ENCODE data around the gene TAF10. TPM values are rescaled to one million over a fixed set of nuclear protein-coding genes. Genes with fewer than 3 reads are reported as not detected.

TAF10 gene
- total RNA-seq, 2 experiments from 2014 or later: 154 to 164 TPM

DNA sequence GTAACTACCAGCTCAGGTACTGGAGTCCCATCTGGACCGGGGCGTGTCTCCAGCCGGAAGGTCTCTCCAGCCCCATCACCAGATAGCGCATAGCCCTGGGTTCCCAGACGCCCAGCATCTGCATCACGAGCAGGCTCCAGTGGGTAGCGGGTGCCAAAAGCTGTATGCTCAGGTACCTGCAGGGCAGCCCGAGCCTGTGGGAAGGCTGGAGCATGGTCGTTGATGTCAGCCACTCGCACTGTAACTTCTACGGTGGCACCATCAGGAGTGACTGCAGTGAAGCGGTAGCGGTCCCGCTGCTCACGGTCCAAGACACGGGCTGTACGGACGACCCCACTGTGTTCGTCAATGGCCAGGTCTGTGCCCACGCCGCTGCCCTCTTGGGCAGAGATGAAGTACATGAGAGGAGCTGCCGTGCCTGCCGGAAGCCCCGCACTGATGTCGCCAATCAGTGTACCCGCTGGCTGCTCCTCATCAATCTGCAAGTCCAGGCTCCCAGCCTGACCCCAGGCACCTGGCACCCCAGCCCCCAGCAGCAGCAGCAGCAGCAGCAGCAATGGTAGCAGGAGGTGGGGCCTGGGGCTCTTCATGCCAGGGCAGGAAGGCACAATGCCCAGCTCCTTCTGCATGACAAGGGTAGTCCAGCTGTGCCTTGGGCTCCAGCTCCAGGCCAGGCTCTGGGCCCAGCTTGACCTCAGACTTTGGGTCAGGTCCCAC lies 29.1 kb upstream of the TAF10 start:
- Mint-ChIP-seq H3K4me3 (no peak overlapping the region), H3K27me3 (no peaks in the 10 kb centered on the region), H3K9me3 (no peaks in the 10 kb centered on the region), H3K4me1 (ENCODE audit: low read depth) (no peaks in the 10 kb centered on the region), H3K36me3 (ENCODE audit: low read depth) (peaks cover 7% of the 10 kb centered on the region), H3K27ac (no peak overlapping the region)
- POLR2A ChIA-PET: interaction anchor here (0.6 kb wide), 1 partner anchor 42 kb away, joined by 3 read pairs; the partner anchor contains the start of gene MRPL17
- DNase-seq (no peak), ATAC-seq (ENCODE audit: poor library complexity) (no peak)
- TF ChIP-seq, protein P1, sequence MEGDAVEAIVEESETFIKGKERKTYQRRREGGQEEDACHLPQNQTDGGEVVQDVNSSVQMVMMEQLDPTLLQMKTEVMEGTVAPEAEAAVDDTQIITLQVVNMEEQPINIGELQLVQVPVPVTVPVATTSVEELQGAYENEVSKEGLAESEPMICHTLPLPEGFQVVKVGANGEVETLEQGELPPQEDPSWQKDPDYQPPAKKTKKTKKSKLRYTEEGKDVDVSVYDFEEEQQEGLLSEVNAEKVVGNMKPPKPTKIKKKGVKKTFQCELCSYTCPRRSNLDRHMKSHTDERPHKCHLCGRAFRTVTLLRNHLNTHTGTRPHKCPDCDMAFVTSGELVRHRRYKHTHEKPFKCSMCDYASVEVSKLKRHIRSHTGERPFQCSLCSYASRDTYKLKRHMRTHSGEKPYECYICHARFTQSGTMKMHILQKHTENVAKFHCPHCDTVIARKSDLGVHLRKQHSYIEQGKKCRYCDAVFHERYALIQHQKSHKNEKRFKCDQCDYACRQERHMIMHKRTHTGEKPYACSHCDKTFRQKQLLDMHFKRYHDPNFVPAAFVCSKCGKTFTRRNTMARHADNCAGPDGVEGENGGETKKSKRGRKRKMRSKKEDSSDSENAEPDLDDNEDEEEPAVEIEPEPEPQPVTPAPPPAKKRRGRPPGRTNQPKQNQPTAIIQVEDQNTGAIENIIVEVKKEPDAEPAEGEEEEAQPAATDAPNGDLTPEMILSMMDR (IDR thresholded peaks at IDR 0.05): no peak
- Histone ChIP-seq H3K4me3 (ENCODE audit: low read length) (no peak overlapping the region), H3K4me1 (ENCODE audit: insufficient read depth, low read length) (peaks cover 25% of the 10 kb centered on the region), H3K36me3 (ENCODE audit: insufficient read depth, low read length) (peaks cover 2% of the 10 kb centered on the region), H3K27ac (ENCODE audit: low read depth in 1 of 2, low read length in 2 of 2) (no peak overlapping the region), H3K27me3 (ENCODE audit: control insufficient read depth in 1 of 2, insufficient read depth in 2 of 2, low read length in 2 of 2) (no peaks in the 10 kb centered on the region), H3K9me3 (ENCODE audit: control insufficient read depth in 1 of 2, insufficient read depth in 1 of 2, low read length in 2 of 2) (no peaks in the 10 kb centered on the region)
- intact Hi-C loops (cut with DNase I, micrococcal nuclease): no loop called here
- CTCF ChIA-PET: no interaction called here

DNA sequence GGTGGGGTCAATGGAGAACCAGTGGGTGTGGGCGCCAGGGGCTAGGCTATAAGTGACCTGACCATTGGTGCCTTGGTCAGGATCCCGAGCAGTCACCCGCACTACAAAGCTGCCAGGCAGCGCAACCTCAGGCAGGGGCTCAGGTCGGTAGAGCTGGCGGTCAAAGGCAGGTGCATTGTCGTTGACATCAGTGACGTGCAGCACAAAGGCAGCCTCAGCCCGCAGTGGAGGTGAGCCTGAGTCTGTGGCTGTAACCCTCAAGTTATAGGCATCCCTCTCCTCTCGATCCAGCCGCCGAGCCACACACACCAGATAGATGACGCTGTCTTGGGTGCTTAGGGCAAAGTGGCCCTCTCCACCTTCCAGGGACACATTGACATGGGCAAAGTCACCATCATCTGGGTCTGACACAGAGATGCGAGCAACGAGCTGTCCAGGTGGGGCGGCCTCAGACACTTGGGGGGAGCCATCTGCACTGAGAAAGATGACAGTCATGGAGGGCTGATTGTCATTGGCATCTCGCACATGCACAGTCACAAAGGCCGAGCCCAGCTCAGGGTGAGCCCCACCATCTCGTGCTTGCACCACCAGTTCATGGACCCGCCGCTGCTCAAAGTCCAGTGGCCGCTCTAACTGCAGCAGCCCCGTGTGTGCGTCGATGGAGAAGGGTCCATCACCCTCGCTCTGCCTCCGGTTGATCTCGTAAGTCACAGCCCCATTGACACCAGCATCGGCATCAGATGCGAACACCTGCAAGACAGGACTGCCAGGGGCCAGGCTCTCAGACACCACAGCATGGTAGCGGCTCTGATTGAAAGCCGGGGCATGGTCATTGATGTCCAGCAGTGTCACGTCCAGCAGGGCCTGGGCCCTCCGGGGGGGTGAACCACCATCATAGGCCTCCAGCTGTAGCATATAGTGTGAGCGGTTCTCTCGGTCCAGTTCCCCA lies 28.3 kb upstream of the TAF10 start:
- DNase-seq (no peak), ATAC-seq (ENCODE audit: poor library complexity) (no peak)
- no peak overlapping the region for H3K4me3 Mint-ChIP-seq
- H3K4me1 ChIP-seq (ENCODE audit: insufficient read depth, low read length): peaks cover 16% of the 10 kb centered on the region
- H3K27me3 ChIP-seq (ENCODE audit: control insufficient read depth in 1 of 2, insufficient read depth in 2 of 2, low read length in 2 of 2): no peaks in the 10 kb centered on the region
- peaks cover 7% of the 10 kb centered on the region for H3K36me3 Mint-ChIP-seq (ENCODE audit: low read depth)
- TF ChIP-seq, protein P1 (IDR thresholded peaks at IDR 0.05): no peak
- POLR2A ChIA-PET: no interaction called here
- H3K4me1 Mint-ChIP-seq (ENCODE audit: low read depth): no peaks in the 10 kb centered on the region
- H3K9me3 Mint-ChIP-seq: no peaks in the 10 kb centered on the region
- CTCF ChIA-PET: no interaction called here
- peaks cover 2% of the 10 kb centered on the region for H3K36me3 ChIP-seq (ENCODE audit: insufficient read depth, low read length)
- no peak overlapping the region for H3K4me3 ChIP-seq (ENCODE audit: low read length)
- no peak overlapping the region for H3K27ac Mint-ChIP-seq
- no peaks in the 10 kb centered on the region for H3K27me3 Mint-ChIP-seq
- intact Hi-C loops (cut with DNase I, micrococcal nuclease): no loop called here
- H3K9me3 ChIP-seq (ENCODE audit: control insufficient read depth in 1 of 2, insufficient read depth in 1 of 2, low read length in 2 of 2): no peaks in the 10 kb centered on the region
- no peak overlapping the region for H3K27ac ChIP-seq (ENCODE audit: low read depth in 1 of 2, low read length in 2 of 2)

DNA sequence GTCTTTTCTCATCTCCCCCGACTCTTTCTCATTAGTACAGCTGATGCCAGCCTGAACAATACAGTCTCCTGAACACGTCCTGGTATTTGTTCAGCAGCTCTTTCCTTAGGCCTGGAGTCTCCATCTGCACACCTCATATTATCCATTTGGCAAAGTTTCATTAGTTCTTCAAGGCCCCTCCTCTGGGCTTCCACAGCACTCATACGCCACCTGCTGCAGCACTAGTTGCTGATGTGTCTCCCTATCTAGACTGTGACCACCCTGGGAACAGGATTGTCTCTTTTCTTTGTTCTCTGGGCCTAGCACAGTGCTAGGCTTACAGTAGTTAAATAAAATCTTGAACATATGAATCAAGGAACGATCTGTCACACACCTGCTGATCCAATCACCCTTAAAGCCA lies 26.4 kb upstream of the TAF10 start:
- POLR2A ChIA-PET: interaction anchor here (0.9 to 1.1 kb wide), 2 partner anchors 8 to 26 kb away, joined by 3 read pairs; partner anchors contain the start of gene TAF10
- Histone ChIP-seq H3K4me1 (ENCODE audit: insufficient read depth, low read length) (peaks cover 5% of the 10 kb centered on the region), H3K27ac (ENCODE audit: low read depth in 1 of 2, low read length in 2 of 2) (no peak overlapping the region), H3K36me3 (ENCODE audit: insufficient read depth, low read length) (peaks cover 2% of the 10 kb centered on the region), H3K27me3 (ENCODE audit: control insufficient read depth in 1 of 2, insufficient read depth in 2 of 2, low read length in 2 of 2) (no peaks in the 10 kb centered on the region), H3K4me3 (ENCODE audit: low read length) (no peak overlapping the region), H3K9me3 (ENCODE audit: control insufficient read depth in 1 of 2, insufficient read depth in 1 of 2, low read length in 2 of 2) (no peaks in the 10 kb centered on the region)
- Mint-ChIP-seq H3K27me3 (no peaks in the 10 kb centered on the region), H3K36me3 (ENCODE audit: low read depth) (peaks cover 9% of the 10 kb centered on the region), H3K27ac (no peak overlapping the region), H3K9me3 (no peaks in the 10 kb centered on the region), H3K4me1 (ENCODE audit: low read depth) (no peaks in the 10 kb centered on the region), H3K4me3 (no peak overlapping the region)
- TF ChIP-seq, protein P1 (IDR thresholded peaks at IDR 0.05): no peak
- no peak for DNase-seq
- intact Hi-C loops (cut with DNase I, micrococcal nuclease): no loop called here
- CTCF ChIA-PET: no interaction called here
- ATAC-seq (ENCODE audit: poor library complexity): no peak

All from CD4-positive, alpha-beta T cell (primary cell).